Fibroblast of pulmonary artery (primary cell): ENCODE measurements around the gene ST7L.

Experiments used
- DNase-seq: peaks from one replicate; pipeline ENCODE4 v3.0.0-alpha.2; 2010; ENCODE audit warnings: low read depth
- H3K4me3 ChIP-seq: replicated peaks from 2 replicates; pipeline ENCODE4 v1.5.1; 2011; ENCODE audit warnings: low read depth, mild to moderate bottlenecking, control low read depth, low read length, moderate library complexity
- TF ChIP-seq, protein P1 (sequence below): IDR thresholded peaks from 2 replicates; pipeline ENCODE4 v1.5.1; 2011; ENCODE audit warnings: mild to moderate bottlenecking, control low read depth, low read length, inconsistent platforms; ENCODE audit errors: missing control alignments

The ST7L gene

DNA sequence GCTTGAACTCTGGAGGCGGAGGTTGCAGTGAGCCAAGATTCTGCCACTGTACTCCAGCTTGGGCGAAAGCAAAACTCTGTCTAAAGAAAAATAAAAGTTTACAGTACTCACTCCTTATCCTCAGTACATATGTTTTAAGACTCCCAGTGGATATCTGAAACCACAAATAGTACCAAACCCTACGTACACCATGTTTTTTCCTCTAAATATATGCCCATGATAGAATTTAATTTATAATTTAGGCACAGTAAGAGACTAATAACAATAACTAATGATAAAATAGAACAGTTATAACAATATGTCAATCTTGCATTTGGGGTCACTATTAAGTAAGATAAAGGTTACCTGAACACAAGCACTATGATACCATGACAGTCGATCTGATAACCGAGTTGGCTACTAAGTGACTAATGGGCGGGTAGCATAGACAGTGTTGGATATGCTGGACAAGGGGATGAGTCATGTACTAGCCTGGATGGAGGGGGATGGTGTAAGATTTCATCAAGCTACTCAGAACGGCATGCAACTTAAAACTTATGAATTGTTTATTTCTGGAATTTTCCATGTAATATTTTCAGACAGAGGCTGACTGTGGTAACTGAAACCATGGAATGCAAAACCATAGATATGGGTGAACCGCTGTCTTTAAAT, 43.7 kb downstream of the ST7L start:
- H3K4me3 ChIP-seq, result no peak overlapping the region
- peak; percentile 93 for DNase-seq
- TF ChIP-seq, protein P1, sequence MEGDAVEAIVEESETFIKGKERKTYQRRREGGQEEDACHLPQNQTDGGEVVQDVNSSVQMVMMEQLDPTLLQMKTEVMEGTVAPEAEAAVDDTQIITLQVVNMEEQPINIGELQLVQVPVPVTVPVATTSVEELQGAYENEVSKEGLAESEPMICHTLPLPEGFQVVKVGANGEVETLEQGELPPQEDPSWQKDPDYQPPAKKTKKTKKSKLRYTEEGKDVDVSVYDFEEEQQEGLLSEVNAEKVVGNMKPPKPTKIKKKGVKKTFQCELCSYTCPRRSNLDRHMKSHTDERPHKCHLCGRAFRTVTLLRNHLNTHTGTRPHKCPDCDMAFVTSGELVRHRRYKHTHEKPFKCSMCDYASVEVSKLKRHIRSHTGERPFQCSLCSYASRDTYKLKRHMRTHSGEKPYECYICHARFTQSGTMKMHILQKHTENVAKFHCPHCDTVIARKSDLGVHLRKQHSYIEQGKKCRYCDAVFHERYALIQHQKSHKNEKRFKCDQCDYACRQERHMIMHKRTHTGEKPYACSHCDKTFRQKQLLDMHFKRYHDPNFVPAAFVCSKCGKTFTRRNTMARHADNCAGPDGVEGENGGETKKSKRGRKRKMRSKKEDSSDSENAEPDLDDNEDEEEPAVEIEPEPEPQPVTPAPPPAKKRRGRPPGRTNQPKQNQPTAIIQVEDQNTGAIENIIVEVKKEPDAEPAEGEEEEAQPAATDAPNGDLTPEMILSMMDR, result no peak

DNA sequence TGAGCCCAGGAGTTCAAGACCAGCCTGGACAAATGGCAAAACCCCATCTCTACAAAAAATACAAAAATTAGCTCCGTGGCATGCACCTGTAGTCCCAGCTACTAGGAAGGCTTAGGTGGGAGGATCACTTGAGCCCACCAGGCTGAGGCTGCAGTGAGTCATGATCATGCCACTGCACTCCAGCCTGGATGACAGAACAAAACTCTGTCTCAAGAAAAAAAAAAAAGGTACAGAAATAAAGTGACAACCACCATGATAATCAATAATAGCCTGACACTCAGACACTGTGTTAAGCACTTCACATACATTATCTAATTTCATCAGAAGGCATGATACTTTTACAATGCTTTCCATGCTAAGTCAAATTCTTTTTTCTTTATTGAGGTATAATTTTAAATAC, 53.1 kb downstream of the ST7L start:
- TF ChIP-seq, protein P1, result no peak
- DNase-seq, result no peak
- no peak overlapping the region for H3K4me3 ChIP-seq

DNA sequence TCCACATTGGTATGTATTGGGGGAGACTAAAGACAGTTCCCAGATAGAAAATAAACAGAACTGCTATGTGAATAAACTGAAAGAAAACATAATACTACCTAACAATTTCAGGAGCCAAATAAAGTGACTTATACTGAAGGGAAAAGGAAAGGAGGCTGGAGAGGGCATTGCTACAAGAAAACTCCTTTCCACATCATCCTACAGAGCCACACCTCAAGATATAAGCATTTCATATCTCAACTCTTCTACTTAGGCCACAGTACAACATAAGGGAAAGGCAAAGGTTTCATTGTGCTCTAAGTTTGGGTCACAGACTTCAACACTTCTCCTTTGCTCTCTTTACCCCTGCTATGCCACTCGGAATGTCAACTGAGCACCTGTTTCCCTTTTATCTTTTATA, 54.9 kb downstream of the ST7L start:
- no peak for DNase-seq
- no peak overlapping the region for H3K4me3 ChIP-seq
- TF ChIP-seq, protein P1, result no peak

DNA sequence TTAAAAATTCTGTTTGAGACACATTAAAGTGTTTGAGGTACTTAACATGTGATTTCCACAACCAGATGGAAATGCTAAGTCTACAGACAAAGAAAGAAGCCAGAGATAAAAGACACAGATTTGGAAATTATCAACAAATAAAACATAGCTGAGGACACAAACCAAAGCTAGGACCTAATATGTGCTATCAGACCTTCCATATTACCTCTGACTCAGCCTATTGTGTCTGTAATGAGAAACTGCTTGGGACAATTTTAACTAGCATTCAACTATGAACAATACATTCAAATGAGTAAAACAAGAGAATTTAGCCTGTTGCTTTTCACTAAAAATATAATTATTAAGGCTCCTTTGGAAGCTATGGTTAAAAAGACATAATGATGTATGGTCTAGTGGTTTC, 55.6 kb downstream of the ST7L start:
- TF ChIP-seq, protein P1, result no peak
- DNase-seq, result peak; percentile 21
- no peak overlapping the region for H3K4me3 ChIP-seq

DNA sequence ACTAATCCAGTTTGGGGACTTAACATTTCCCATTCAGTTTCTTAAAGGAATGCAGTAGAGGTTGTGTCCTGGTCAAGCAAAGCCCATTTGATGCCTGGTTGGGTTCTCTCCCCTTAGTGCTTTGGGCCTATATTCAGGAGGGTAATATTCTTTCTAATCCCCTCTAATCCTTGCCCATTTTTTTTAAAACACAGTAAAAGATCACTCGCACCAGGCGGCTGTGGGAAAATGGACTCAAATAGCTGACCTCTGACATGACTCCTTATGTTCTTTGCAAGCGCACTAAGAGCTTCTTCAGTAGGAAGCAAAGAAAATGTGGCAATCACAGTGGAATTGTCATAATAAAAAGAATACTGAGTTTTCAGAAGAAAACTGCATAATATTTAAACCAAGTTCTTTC, 60.3 kb downstream of the ST7L start:
- no peak overlapping the region for H3K4me3 ChIP-seq
- no peak for DNase-seq
- TF ChIP-seq, protein P1, result no peak

DNA sequence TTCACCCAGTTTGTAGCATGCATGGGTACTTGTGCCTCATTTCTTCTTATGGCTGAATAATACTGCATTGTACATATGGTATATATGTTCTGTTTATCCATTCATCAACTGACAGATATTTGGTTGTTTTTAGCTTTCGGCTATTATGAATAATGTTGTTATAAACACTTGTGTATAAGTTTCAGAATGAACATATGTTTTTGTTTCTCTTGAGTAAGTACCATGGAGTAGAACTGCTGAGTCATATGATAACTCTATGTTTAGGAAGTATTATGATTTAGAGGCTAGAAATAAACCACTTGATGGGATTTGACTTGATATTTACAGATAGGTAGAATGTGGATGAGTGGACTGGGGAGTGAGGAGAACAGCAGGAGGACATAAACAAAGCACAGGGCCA, 61.6 kb downstream of the ST7L start:
- DNase-seq, result peak; percentile 49
- TF ChIP-seq, protein P1, result no peak
- no peak overlapping the region for H3K4me3 ChIP-seq

DNA sequence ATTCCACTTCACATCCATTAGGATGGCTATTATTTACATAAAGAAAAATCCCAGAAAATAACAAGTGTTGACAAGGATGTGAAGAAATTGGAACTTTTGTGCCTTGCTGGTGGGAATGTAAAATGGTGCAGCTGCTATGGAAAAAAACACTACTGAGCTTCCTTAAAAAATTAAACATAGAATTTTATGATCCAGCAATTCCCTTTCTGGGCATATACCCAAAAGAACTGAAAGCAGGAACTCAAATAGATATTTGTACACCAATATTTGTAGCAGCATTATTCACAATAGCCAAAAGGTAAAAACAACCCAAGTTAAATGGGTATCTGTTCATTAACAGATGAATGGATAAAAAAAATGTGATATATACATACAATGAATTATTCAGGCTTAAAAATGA, 64.5 kb downstream of the ST7L start:
- TF ChIP-seq, protein P1, result no peak
- no peak overlapping the region for H3K4me3 ChIP-seq
- DNase-seq, result no peak
